ENCODE data around the gene ENOX1. TPM values are rescaled to one million over a fixed set of nuclear protein-coding genes. Genes with fewer than 3 reads are reported as not detected.

ENOX1 gene
- total and polyA plus RNA-seq, 2 of the 8 experiments (the other 6 are each of a cell fraction or from before 2014, with no cell fraction given) = 0.23 to 0.37 TPM

DNA sequence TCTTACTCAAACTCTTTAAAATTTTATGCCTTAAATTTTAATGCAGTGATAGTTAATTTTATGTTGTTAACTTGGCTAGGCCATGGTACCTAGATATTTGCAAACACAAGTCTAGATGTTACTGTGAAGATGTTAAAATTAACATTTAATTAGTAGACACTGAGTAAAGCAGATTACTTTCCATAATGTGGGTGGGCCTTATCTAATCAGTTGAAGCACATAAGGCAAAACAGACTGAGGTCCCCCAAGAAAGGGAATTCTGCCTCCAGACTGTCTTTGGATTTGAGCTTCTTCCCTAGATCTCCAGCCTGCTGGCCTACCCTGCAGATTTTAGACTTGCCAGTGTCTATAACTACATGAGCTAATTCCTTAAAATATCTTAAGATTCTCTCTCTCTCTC is 294.0 kb downstream of the ENOX1 start:
- Histone ChIP-seq H3K23me2 (ENCODE audit: low read depth, low read length) (no peaks in the 10 kb centered on the region), H3K4me3 (ENCODE audit: extremely low read depth in 1 of 4, insufficient read depth in 2 of 4, low read depth in 3 of 4, low read length in 4 of 4) (no peak overlapping the region), H3K4me1 (replicated peaks in 1 of 4; ENCODE audit: control insufficient read depth in 3 of 4, insufficient read depth in 4 of 4, low read length in 3 of 4) (no peaks in the 10 kb centered on the region), H3K23ac (ENCODE audit: insufficient read length) (no peak overlapping the region), H4K20me1 (replicated peaks in 1 of 2; ENCODE audit: control insufficient read depth in 1 of 2, insufficient read depth in 2 of 2, low read length in 2 of 2) (no peaks in the 10 kb centered on the region), H3K27ac (ENCODE audit: low read depth, low read length) (no peak overlapping the region), H3K18ac (ENCODE audit: extremely low read depth, low read length) (no peak overlapping the region), H2BK12ac (ENCODE audit: low read depth, low read length) (no peak overlapping the region), H3K9me3 (ENCODE audit: insufficient read depth in 2 of 2, low read depth in 1 of 2, low read length in 1 of 2) (no peaks in the 10 kb centered on the region), H3K9ac (replicated peaks in 1 of 4; ENCODE audit: extremely low read depth in 1 of 4, low read depth in 3 of 4, low read length in 3 of 4) (no peak overlapping the region), H3K14ac (ENCODE audit: insufficient read length) (no peak overlapping the region), H2BK5ac (ENCODE audit: low read depth, low read length) (no peak overlapping the region), H2BK120ac (replicated peaks; ENCODE audit: low read depth, low read length) (no peak overlapping the region), H2AFZ (ENCODE audit: low read length) (no peak overlapping the region), H3K56ac (replicated peaks; ENCODE audit: insufficient read length, low read depth, low read length) (no peak overlapping the region), H3K4ac (replicated peaks; ENCODE audit: insufficient read length, low read depth, low read length) (no peak overlapping the region), H4K8ac (ENCODE audit: extremely low read depth, insufficient read depth, low read length) (no peak overlapping the region), H2AK5ac (ENCODE audit: low read depth, low read length) (no peak overlapping the region), H4K5ac (ENCODE audit: insufficient read length, low read depth, low read length) (no peak overlapping the region), H4K91ac (replicated peaks; ENCODE audit: insufficient read length, low read length) (no peak overlapping the region), H3K79me2 (ENCODE audit: control insufficient read depth in 1 of 2, insufficient read depth in 2 of 2, low read length in 2 of 2) (no peaks in the 10 kb centered on the region), H2BK20ac (ENCODE audit: low read length) (no peak overlapping the region), H3K4me2 (ENCODE audit: insufficient read depth in 1 of 2, low read depth in 2 of 2, low read length in 2 of 2) (no peak overlapping the region), H3K36me3 (ENCODE audit: control insufficient read depth in 2 of 4, insufficient read depth in 4 of 4, low read length in 3 of 4) (no peaks in the 10 kb centered on the region), H3K79me1 (ENCODE audit: low read depth, low read length) (no peaks in the 10 kb centered on the region), H2BK15ac (ENCODE audit: low read length) (no peak overlapping the region), H3K27me3 (replicated peaks in 1 of 4; ENCODE audit: control insufficient read depth in 3 of 4, extremely low read depth in 1 of 4, insufficient read depth in 3 of 4, low read length in 3 of 4) (no peaks in the 10 kb centered on the region)
- FAIRE-seq = no peak
- ChIA-PET CTCF (ENCODE audit: partially characterized antibody) (interaction anchor here (1.4 kb wide), 1 partner anchor 164 kb away, joined by 3 read pairs; no protein-coding TSS in a partner anchor), POLR2A (ENCODE audit: partially characterized antibody) (no interaction called here)
- TF ChIP-seq KDM5A (IDR thresholded peaks at IDR 0.05; ENCODE audit: low read length) = no peak
- no peak for TF ChIP-seq NANOG (IDR thresholded peaks at IDR 0.05; ENCODE audit: insufficient read depth, low read depth, low read length, poor library complexity, severe bottlenecking)
- no peak for TF ChIP-seq NRF1 (IDR thresholded peaks at IDR 0.05; ENCODE audit: low read depth, low read length)
- TF ChIP-seq BACH1 (IDR thresholded peaks at IDR 0.05; ENCODE audit: low read length) = no peak
- no peak for TF ChIP-seq TBP (IDR thresholded peaks at IDR 0.05; ENCODE audit: low read depth, low read length)
- no peak for TF ChIP-seq GABPA (IDR thresholded peaks at IDR 0.05; ENCODE audit: borderline replicate concordance, insufficient read depth, low read length)
- no peak for TF ChIP-seq BCL11A (IDR thresholded peaks at IDR 0.05; ENCODE audit: low read depth in 2 of 2, low read length in 2 of 2)
- TF ChIP-seq SRF (IDR thresholded peaks at IDR 0.05; ENCODE audit: low read depth, low read length) = no peak
- no peak for TF ChIP-seq POU5F1 (IDR thresholded peaks at IDR 0.05; ENCODE audit: low read depth, low read length)
- TF ChIP-seq CHD1 (IDR thresholded peaks at IDR 0.05; ENCODE audit: low read depth, low read length) = no peak
- no peak for TF ChIP-seq ATF2 (IDR thresholded peaks at IDR 0.05; ENCODE audit: low read length)
- DNase-seq (ENCODE audit: low read depth in 1 of 2, low spot score in 2 of 2) = no peak

Data from H1 (cell line).